ENCODE data around the gene ARL5A.

Gene ARL5A

DNA sequence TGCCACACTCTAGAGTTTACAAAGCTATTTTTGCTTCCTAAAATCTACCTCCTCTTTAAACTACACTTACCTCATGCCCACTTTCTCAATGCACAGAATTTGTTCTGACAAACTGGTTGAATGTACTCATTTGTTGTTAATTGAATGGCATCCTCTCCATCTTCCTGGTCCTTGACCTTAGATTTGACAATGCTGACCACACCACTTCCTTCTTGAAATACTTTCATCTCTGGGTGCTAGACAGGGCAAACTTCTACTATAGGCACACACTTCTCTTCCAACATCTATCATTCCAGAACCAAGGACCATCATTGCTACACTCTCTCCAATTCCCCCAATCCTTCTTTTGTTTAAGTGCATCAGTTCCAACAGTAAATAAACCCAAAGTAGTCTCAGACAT, 22.3 kb downstream of the ARL5A start:
- H3K79me2 ChIP-seq (ENCODE audit: control insufficient read depth, insufficient read depth, low read length, poor library complexity) = no peaks in the 10 kb centered on the region
- H2BK5ac ChIP-seq (ENCODE audit: low read depth, low read length, poor library complexity) = no peak overlapping the region
- no peak overlapping the region for H4K8ac ChIP-seq (ENCODE audit: low read depth, low read length)
- H4K12ac ChIP-seq (ENCODE audit: low read depth, low read length) = no peak overlapping the region
- no peaks in the 10 kb centered on the region for H3K79me1 ChIP-seq (ENCODE audit: low read length)
- no peak overlapping the region for H3K4me2 ChIP-seq (ENCODE audit: low read length)
- no peak overlapping the region for H3K4me3 ChIP-seq (ENCODE audit: low read depth, low read length)
- H3K27me3 ChIP-seq (ENCODE audit: insufficient read depth, low read length) = no peaks in the 10 kb centered on the region
- no peak overlapping the region for H3K18ac ChIP-seq (ENCODE audit: low read length)
- no peak overlapping the region for H2BK120ac ChIP-seq (ENCODE audit: insufficient read depth, low read length, poor library complexity)
- H3K4ac ChIP-seq (ENCODE audit: low read depth, low read length) = no peak overlapping the region
- no peak overlapping the region for H3K9ac ChIP-seq (ENCODE audit: low read length)
- no peak overlapping the region for H3K23ac ChIP-seq (ENCODE audit: low read length)
- peaks cover 9% of the 10 kb centered on the region in 2 experiments for H3K36me3 ChIP-seq (ENCODE audit: control insufficient read depth in 1 of 2, insufficient read depth in 2 of 2, low read length in 2 of 2)
- no peaks in the 10 kb centered on the region for H3K9me3 ChIP-seq (ENCODE audit: insufficient read depth, low read depth, low read length)
- no peak overlapping the region for H3K14ac ChIP-seq (ENCODE audit: low read length)
- H3K4me1 ChIP-seq (ENCODE audit: control insufficient read depth in 1 of 2, insufficient read depth in 2 of 2, low read length in 2 of 2) = no peaks in the 10 kb centered on the region
- H4K91ac ChIP-seq (ENCODE audit: low read depth, low read length) = no peak overlapping the region
- DNase-seq = no peak
- H2AK5ac ChIP-seq (ENCODE audit: low read length) = no peak overlapping the region
- no peak overlapping the region for H2AFZ ChIP-seq (ENCODE audit: insufficient read depth, low read length, poor library complexity)
- no peak overlapping the region for H3K27ac ChIP-seq (ENCODE audit: low read depth, low read length)
- H2BK12ac ChIP-seq (ENCODE audit: low read length) = no peak overlapping the region

DNA sequence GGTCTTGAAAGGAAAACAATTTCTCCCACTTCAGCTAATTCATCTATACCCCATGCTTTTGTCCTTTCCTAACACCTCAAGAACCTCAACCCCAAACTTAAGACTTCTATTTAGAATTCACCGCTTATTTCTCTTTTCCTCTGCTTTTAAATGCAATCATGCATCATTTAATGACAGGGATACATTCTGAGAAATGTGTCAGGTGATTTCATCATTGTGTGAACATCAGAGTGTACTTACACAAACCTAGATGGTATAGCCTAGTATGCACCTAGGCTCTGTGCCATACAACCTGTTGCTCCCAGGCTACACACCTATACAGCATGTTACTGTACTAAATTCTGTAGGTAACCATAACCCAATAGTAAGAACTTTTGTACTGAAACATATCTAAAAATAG, 22.9 kb downstream of the ARL5A start:
- Histone ChIP-seq H3K4ac (ENCODE audit: low read depth, low read length) (no peak overlapping the region), H4K12ac (ENCODE audit: low read depth, low read length) (no peak overlapping the region), H3K4me1 (ENCODE audit: control insufficient read depth in 1 of 2, insufficient read depth in 2 of 2, low read length in 2 of 2) (no peaks in the 10 kb centered on the region), H3K27ac (ENCODE audit: low read depth, low read length) (no peak overlapping the region), H3K4me3 (ENCODE audit: low read depth, low read length) (no peak overlapping the region), H3K9ac (ENCODE audit: low read length) (no peak overlapping the region), H3K4me2 (ENCODE audit: low read length) (no peak overlapping the region), H3K36me3 (ENCODE audit: control insufficient read depth in 1 of 2, insufficient read depth in 2 of 2, low read length in 2 of 2) (peaks cover 9% of the 10 kb centered on the region in 2 experiments), H4K91ac (ENCODE audit: low read depth, low read length) (no peak overlapping the region), H3K14ac (ENCODE audit: low read length) (no peak overlapping the region), H2AFZ (ENCODE audit: insufficient read depth, low read length, poor library complexity) (no peak overlapping the region), H3K27me3 (ENCODE audit: insufficient read depth, low read length) (no peaks in the 10 kb centered on the region), H3K23ac (ENCODE audit: low read length) (no peak overlapping the region), H2BK12ac (ENCODE audit: low read length) (no peak overlapping the region), H4K8ac (ENCODE audit: low read depth, low read length) (no peak overlapping the region), H3K79me1 (ENCODE audit: low read length) (no peaks in the 10 kb centered on the region), H3K18ac (ENCODE audit: low read length) (no peak overlapping the region), H2BK120ac (ENCODE audit: insufficient read depth, low read length, poor library complexity) (no peak overlapping the region), H3K79me2 (ENCODE audit: control insufficient read depth, insufficient read depth, low read length, poor library complexity) (no peaks in the 10 kb centered on the region), H3K9me3 (ENCODE audit: insufficient read depth, low read depth, low read length) (no peaks in the 10 kb centered on the region), H2AK5ac (ENCODE audit: low read length) (no peak overlapping the region), H2BK5ac (ENCODE audit: low read depth, low read length, poor library complexity) (no peak overlapping the region)
- DNase-seq = no peak
- WGBS (ENCODE audit: extremely low coverage, insufficient coverage, insufficient read length) = no CpG with 5 or more reads among the region's 1 CpG

DNA sequence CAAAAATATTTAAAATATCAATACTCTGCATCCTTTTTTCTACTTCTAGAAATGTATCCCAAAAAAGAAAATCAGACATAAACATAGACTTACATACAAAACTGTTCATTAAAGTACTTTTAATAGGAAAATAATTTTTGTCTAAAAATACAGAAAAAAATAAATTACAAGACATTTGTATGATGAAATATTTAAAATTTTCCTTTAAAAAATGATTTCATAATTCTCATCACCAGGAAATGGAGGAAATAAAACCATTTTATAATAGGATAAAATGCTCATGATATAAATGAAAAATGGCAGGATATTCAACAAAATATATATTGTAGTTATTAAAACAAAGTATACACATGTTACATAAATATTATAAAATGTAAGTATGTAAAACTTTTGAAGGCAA, 24.4 kb downstream of the ARL5A start:
- no peaks in the 10 kb centered on the region for H3K79me2 ChIP-seq (ENCODE audit: control insufficient read depth, insufficient read depth, low read length, poor library complexity)
- H3K36me3 ChIP-seq (ENCODE audit: control insufficient read depth in 1 of 2, insufficient read depth in 2 of 2, low read length in 2 of 2) = peaks cover 6 to 8% of the 10 kb centered on the region in 2 experiments
- H4K91ac ChIP-seq (ENCODE audit: low read depth, low read length) = no peak overlapping the region
- no peaks in the 10 kb centered on the region for H3K4me1 ChIP-seq (ENCODE audit: control insufficient read depth in 1 of 2, insufficient read depth in 2 of 2, low read length in 2 of 2)
- H3K4me2 ChIP-seq (ENCODE audit: low read length) = no peak overlapping the region
- no peak overlapping the region for H3K14ac ChIP-seq (ENCODE audit: low read length)
- no peak overlapping the region for H2AFZ ChIP-seq (ENCODE audit: insufficient read depth, low read length, poor library complexity)
- H4K8ac ChIP-seq (ENCODE audit: low read depth, low read length) = no peak overlapping the region
- H2BK120ac ChIP-seq (ENCODE audit: insufficient read depth, low read length, poor library complexity) = no peak overlapping the region
- DNase-seq = no peak
- H3K79me1 ChIP-seq (ENCODE audit: low read length) = no peaks in the 10 kb centered on the region
- H3K9ac ChIP-seq (ENCODE audit: low read length) = no peak overlapping the region
- no peak overlapping the region for H2AK5ac ChIP-seq (ENCODE audit: low read length)
- no peaks in the 10 kb centered on the region for H3K27me3 ChIP-seq (ENCODE audit: insufficient read depth, low read length)
- H3K9me3 ChIP-seq (ENCODE audit: insufficient read depth, low read depth, low read length) = no peaks in the 10 kb centered on the region
- no peak overlapping the region for H3K23ac ChIP-seq (ENCODE audit: low read length)
- no peak overlapping the region for H3K4ac ChIP-seq (ENCODE audit: low read depth, low read length)
- H3K27ac ChIP-seq (ENCODE audit: low read depth, low read length) = no peak overlapping the region
- no peak overlapping the region for H4K12ac ChIP-seq (ENCODE audit: low read depth, low read length)
- no peak overlapping the region for H2BK5ac ChIP-seq (ENCODE audit: low read depth, low read length, poor library complexity)
- no peak overlapping the region for H3K4me3 ChIP-seq (ENCODE audit: low read depth, low read length)
- H2BK12ac ChIP-seq (ENCODE audit: low read length) = no peak overlapping the region
- H3K18ac ChIP-seq (ENCODE audit: low read length) = no peak overlapping the region

DNA sequence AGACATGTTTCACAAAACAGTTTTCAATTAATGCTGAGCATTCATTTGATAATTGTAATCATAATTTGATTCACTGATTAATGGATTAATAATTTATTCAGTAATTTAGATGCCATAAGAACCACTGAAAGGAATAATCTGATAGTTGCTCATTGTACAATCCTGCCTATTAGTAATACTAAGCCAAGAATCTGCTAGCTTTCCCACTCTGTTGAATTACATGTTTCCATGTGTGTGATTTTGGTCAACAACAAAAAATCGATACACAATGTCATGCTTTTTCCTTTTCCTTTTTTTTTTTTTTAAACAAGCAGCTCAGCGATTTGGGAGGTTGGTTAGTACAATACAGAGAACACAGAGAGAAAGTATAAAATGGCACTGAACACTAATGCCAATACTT, 25.9 kb downstream of the ARL5A start:
- no peak for DNase-seq
- Histone ChIP-seq H4K12ac (ENCODE audit: low read depth, low read length) (no peak overlapping the region), H3K14ac (ENCODE audit: low read length) (no peak overlapping the region), H3K27me3 (ENCODE audit: insufficient read depth, low read length) (no peaks in the 10 kb centered on the region), H3K27ac (ENCODE audit: low read depth, low read length) (no peak overlapping the region), H2BK120ac (ENCODE audit: insufficient read depth, low read length, poor library complexity) (no peak overlapping the region), H2BK5ac (ENCODE audit: low read depth, low read length, poor library complexity) (no peak overlapping the region), H3K36me3 (ENCODE audit: control insufficient read depth in 1 of 2, insufficient read depth in 2 of 2, low read length in 2 of 2) (peaks cover 3 to 6% of the 10 kb centered on the region in 2 experiments), H3K4me3 (ENCODE audit: low read depth, low read length) (no peak overlapping the region), H3K79me1 (ENCODE audit: low read length) (no peaks in the 10 kb centered on the region), H2BK12ac (ENCODE audit: low read length) (no peak overlapping the region), H3K4me2 (ENCODE audit: low read length) (no peak overlapping the region), H3K23ac (ENCODE audit: low read length) (no peak overlapping the region), H3K9me3 (ENCODE audit: insufficient read depth, low read depth, low read length) (no peaks in the 10 kb centered on the region), H3K4ac (ENCODE audit: low read depth, low read length) (no peak overlapping the region), H2AK5ac (ENCODE audit: low read length) (no peak overlapping the region), H3K4me1 (ENCODE audit: control insufficient read depth in 1 of 2, insufficient read depth in 2 of 2, low read length in 2 of 2) (no peaks in the 10 kb centered on the region), H2AFZ (ENCODE audit: insufficient read depth, low read length, poor library complexity) (no peak overlapping the region), H3K9ac (ENCODE audit: low read length) (no peak overlapping the region), H4K91ac (ENCODE audit: low read depth, low read length) (no peak overlapping the region), H3K18ac (ENCODE audit: low read length) (no peak overlapping the region), H4K8ac (ENCODE audit: low read depth, low read length) (no peak overlapping the region), H3K79me2 (ENCODE audit: control insufficient read depth, insufficient read depth, low read length, poor library complexity) (no peaks in the 10 kb centered on the region)
- no CpG with 5 or more reads among the region's 2 CpGs for WGBS (ENCODE audit: extremely low coverage, insufficient coverage, insufficient read length)

DNA sequence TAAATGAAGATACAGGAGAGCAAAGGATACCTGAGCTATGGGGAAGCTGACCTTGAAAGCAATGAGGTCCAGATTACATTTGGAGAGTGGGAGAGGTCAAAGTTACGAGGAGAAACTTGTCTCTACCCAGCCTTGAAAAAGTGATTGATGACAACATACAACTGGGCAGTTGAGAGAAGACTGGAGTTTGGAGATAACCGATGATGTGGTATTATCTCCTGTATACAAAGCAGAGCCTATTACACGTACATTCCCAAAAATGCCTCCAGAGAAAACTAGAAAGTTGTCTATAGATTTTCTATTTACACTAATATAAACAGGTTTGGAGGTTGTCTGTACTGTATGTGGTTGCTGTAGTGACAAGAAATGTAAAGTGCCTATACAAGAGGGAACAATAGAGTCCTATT, 28.3 kb downstream of the ARL5A start:
- Histone ChIP-seq H3K4me2 (ENCODE audit: low read length) (no peak overlapping the region), H2BK12ac (ENCODE audit: low read length) (no peak overlapping the region), H3K4me1 (ENCODE audit: control insufficient read depth in 1 of 2, insufficient read depth in 2 of 2, low read length in 2 of 2) (no peaks in the 10 kb centered on the region), H3K27me3 (ENCODE audit: insufficient read depth, low read length) (no peaks in the 10 kb centered on the region), H3K23ac (ENCODE audit: low read length) (no peak overlapping the region), H2AK5ac (ENCODE audit: low read length) (no peak overlapping the region), H2BK5ac (ENCODE audit: low read depth, low read length, poor library complexity) (no peak overlapping the region), H4K91ac (ENCODE audit: low read depth, low read length) (no peak overlapping the region), H3K14ac (ENCODE audit: low read length) (no peak overlapping the region), H3K79me2 (ENCODE audit: control insufficient read depth, insufficient read depth, low read length, poor library complexity) (no peaks in the 10 kb centered on the region), H3K79me1 (ENCODE audit: low read length) (no peaks in the 10 kb centered on the region), H3K9me3 (ENCODE audit: insufficient read depth, low read depth, low read length) (no peaks in the 10 kb centered on the region), H3K9ac (ENCODE audit: low read length) (no peak overlapping the region), H3K4me3 (ENCODE audit: low read depth, low read length) (no peak overlapping the region), H2AFZ (ENCODE audit: insufficient read depth, low read length, poor library complexity) (no peak overlapping the region), H3K18ac (ENCODE audit: low read length) (no peak overlapping the region), H3K27ac (ENCODE audit: low read depth, low read length) (no peak overlapping the region), H4K8ac (ENCODE audit: low read depth, low read length) (no peak overlapping the region), H4K12ac (ENCODE audit: low read depth, low read length) (no peak overlapping the region), H3K4ac (ENCODE audit: low read depth, low read length) (no peak overlapping the region), H3K36me3 (ENCODE audit: control insufficient read depth in 1 of 2, insufficient read depth in 2 of 2, low read length in 2 of 2) (peaks cover 3% of the 10 kb centered on the region in 2 experiments), H2BK120ac (ENCODE audit: insufficient read depth, low read length, poor library complexity) (no peak overlapping the region)
- DNase-seq = no peak
- no CpG with 5 or more reads among the region's 3 CpGs for WGBS (ENCODE audit: extremely low coverage, insufficient coverage, insufficient read length)
